ENCODE data around the gene TGOLN2. TPM values are rescaled to one million over a fixed set of nuclear protein-coding genes. Genes with fewer than 3 reads are reported as not detected.

The TGOLN2 gene
- total and polyA plus RNA-seq, 2 of the 13 experiments (the other 11 are each of a cell fraction or from before 2014, with no cell fraction given), result 99.6 to 155 TPM

GRCh38 chr2:85354286-85355072 lies 26.7 kb upstream of the TGOLN2 start, which contains the start of the genes ELMOD3 and RETSAT (continued):
- TF ChIP-seq DBP (CRISPR knock-in tag; IDR thresholded peaks at IDR 0.05; ENCODE audit: not compliant biosample characterization) (peak; percentile 95), AGO1 (IDR thresholded peaks at IDR 0.05; ENCODE audit: low read depth, low read length, poor library complexity, severe bottlenecking) (no peak), MXD1 (CRISPR knock-in tag; IDR thresholded peaks at IDR 0.05) (peak; percentile 24; the same call in 1 of the 2 replicates), POLR2A (IDR thresholded peaks at IDR 0.05; ENCODE audit: insufficient read depth in 1 of 2, low read depth in 2 of 2, low read length in 2 of 2) (peak; percentile 100), STAG1 (CRISPR knock-in tag; IDR thresholded peaks at IDR 0.05) (peak; percentile 27; the same call in 1 of the 2 replicates), ZNF501 (CRISPR knock-in tag; IDR thresholded peaks at IDR 0.05) (peak; percentile 95), PCBP1 (IDR thresholded peaks at IDR 0.05; ENCODE audit: borderline replicate concordance, low read depth, low read length) (peak; percentile 87; the same call in 1 of the 2 replicates), TAF15 (IDR thresholded peaks at IDR 0.05; ENCODE audit: low read depth, low read length, poor library complexity, severe bottlenecking) (peak; percentile 42), TCF12 (IDR thresholded peaks at IDR 0.05) (no peak), TCF12 (CRISPR knock-in tag; IDR thresholded peaks at IDR 0.05) (no peak), YEATS4 (CRISPR knock-in tag; IDR thresholded peaks at IDR 0.05; ENCODE audit: borderline replicate concordance) (no peak; the same call in none of the 2 replicates), ZNF850 (CRISPR knock-in tag; conservative IDR thresholded peaks at IDR 0.05) (no peak), MATR3 (CRISPR knock-in tag; IDR thresholded peaks at IDR 0.05) (no peak), EP300 (IDR thresholded peaks at IDR 0.05; ENCODE audit: low read depth in 2 of 2, low read length in 2 of 2) (peak in 1 of 2 experiments; percentile 61; a peak in 1 of 4 replicates), EP300 (CRISPR knock-in tag; IDR thresholded peaks at IDR 0.05; ENCODE audit: borderline replicate concordance) (0 out of 2 replicates have a peak, but pooled peaks have one; percentile 29), MED8 (CRISPR knock-in tag; IDR thresholded peaks at IDR 0.05; ENCODE audit: insufficient replicate concordance) (no peak), TRAFD1 (CRISPR knock-in tag; IDR thresholded peaks at IDR 0.05; ENCODE audit: borderline replicate concordance) (peak; percentile 71; the same call in 1 of the 2 replicates), KAT7 (CRISPR knock-in tag; IDR thresholded peaks at IDR 0.05; ENCODE audit: borderline replicate concordance) (peak; percentile 94), ZSCAN9 (CRISPR knock-in tag; IDR thresholded peaks at IDR 0.05; ENCODE audit: borderline replicate concordance) (peak; percentile 91), FOXP4 (CRISPR knock-in tag; IDR thresholded peaks at IDR 0.05) (peak; percentile 54; the same call in 1 of the 2 replicates), ZNF749 (CRISPR knock-in tag; IDR thresholded peaks at IDR 0.05; ENCODE audit: borderline replicate concordance) (peak; percentile 69; the same call in 1 of the 2 replicates), PHF8 (CRISPR knock-in tag; IDR thresholded peaks at IDR 0.05) (peak; percentile 98)

Measured in HepG2 (cell line).